Nephron (organoid): ENCODE results near the gene POU2F3.
A peak's percentile ranks its signal among the peaks of the same experiment; 100 is the strongest.

Experiments used
- H3K27ac Mint-ChIP-seq, 3 experiments: 2 replicates each; pipeline ENCODE4 v1.8.0; 2020; ENCODE audit warnings: mixed read lengths in 3 of 3, mild to moderate bottlenecking in 2 of 3, moderate library complexity in 1 of 3
- H3K27me3 Mint-ChIP-seq: 2 replicates; pipeline ENCODE4 v1.8.0; 2021; ENCODE audit warnings: low read depth, mild to moderate bottlenecking, moderate library complexity, mixed read lengths
- H3K36me3 Mint-ChIP-seq: 2 replicates; pipeline ENCODE4 v1.8.0; 2020; ENCODE audit warnings: low read depth, mixed read lengths
- H3K4me1 Mint-ChIP-seq: 2 replicates; pipeline ENCODE4 v1.8.0; 2020; ENCODE audit warnings: mixed read lengths
- H3K4me3 Mint-ChIP-seq, 3 experiments: 2 replicates each; pipeline ENCODE4 v1.8.0; 2020; ENCODE audit warnings: mild to moderate bottlenecking in 3 of 3, mixed read lengths in 3 of 3, moderate library complexity in 2 of 3
- H3K9me3 Mint-ChIP-seq: 2 replicates; pipeline ENCODE4 v1.8.0; 2020; ENCODE audit warnings: mixed read lengths
- TF ChIP-seq, protein P1 (sequence below), 3 experiments: fragments of 200-600 bp; sonication (generic); IDR thresholded peaks; one replicate each; pipeline ENCODE4 v1.5.0; 2021; ENCODE audit warnings: antibody characterized with exemption in 3 of 3; ENCODE audit not compliant: unreplicated experiment in 3 of 3

Gene POU2F3

DNA sequence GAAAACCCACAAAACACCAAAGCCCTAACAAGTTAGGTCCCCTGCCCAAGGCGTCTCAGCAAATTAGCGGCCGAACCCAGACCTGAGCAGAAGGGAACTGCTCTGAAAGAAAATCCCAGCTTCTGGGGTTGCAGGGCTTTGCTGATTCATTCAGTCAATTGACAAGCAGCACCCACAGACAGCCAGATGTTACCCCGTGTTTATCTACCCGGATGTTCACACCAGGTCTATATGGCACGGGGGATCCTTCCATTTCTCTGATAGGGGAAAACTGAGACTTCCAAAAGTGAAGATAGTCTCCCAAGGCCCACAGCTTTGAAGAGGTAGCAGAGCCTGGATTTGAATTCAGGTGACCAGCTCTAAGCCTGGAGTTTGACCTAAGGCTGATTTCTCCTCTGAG lies 43.1 kb upstream of the POU2F3 start:
- Mint-ChIP-seq H3K9me3 (no peaks in the 10 kb centered on the region), H3K27me3 (peaks cover 22% of the 10 kb centered on the region), H3K4me3 (peak overlapping the region in 1 of 3 experiments; percentile 26), H3K27ac (peak overlapping the region; percentile 94 to 99 (median 98)), H3K36me3 (no peaks in the 10 kb centered on the region), H3K4me1 (peaks cover 68% of the 10 kb centered on the region)
- TF ChIP-seq, protein P1, sequence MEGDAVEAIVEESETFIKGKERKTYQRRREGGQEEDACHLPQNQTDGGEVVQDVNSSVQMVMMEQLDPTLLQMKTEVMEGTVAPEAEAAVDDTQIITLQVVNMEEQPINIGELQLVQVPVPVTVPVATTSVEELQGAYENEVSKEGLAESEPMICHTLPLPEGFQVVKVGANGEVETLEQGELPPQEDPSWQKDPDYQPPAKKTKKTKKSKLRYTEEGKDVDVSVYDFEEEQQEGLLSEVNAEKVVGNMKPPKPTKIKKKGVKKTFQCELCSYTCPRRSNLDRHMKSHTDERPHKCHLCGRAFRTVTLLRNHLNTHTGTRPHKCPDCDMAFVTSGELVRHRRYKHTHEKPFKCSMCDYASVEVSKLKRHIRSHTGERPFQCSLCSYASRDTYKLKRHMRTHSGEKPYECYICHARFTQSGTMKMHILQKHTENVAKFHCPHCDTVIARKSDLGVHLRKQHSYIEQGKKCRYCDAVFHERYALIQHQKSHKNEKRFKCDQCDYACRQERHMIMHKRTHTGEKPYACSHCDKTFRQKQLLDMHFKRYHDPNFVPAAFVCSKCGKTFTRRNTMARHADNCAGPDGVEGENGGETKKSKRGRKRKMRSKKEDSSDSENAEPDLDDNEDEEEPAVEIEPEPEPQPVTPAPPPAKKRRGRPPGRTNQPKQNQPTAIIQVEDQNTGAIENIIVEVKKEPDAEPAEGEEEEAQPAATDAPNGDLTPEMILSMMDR (IDR thresholded peaks at IDR 0.05; ENCODE audit: unreplicated experiment in 3 of 3), result no peak

GRCh38 chr11:120197251-120197891 lies 42.6 kb upstream of the POU2F3 start:
- Mint-ChIP-seq H3K4me1 (peaks cover 63% of the 10 kb centered on the region), H3K27ac (peak overlapping the region; percentile 94 to 99 (median 98)), H3K4me3 (peak overlapping the region in 2 of 3 experiments; percentile 30 to 45), H3K9me3 (no peaks in the 10 kb centered on the region), H3K27me3 (peaks cover 22% of the 10 kb centered on the region), H3K36me3 (no peaks in the 10 kb centered on the region)
- TF ChIP-seq, protein P1 (IDR thresholded peaks at IDR 0.05; ENCODE audit: unreplicated experiment in 3 of 3), result no peak

DNA sequence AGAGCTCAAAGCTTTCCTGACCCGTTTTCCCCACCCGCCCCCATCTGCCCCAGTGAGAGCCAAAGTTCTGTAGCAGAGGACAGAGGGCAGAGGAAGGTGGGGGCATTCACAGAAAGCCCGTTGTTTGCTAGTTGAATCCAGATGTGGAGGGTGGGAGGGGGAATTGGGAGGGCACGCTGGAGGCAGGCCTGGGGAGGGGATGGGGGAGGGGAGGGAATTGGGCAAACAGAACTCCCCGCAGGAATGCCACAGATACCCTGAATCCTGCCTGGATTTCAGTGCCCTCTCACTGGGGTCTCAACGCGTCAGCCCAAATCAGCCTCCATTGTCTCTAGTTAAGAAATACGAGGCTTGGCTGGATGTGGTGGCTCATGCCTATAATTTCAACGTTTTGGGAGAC lies 42.0 kb upstream of the POU2F3 start:
- Mint-ChIP-seq H3K36me3 (no peaks in the 10 kb centered on the region), H3K4me1 (peaks cover 58% of the 10 kb centered on the region), H3K27ac (peak overlapping the region; percentile 92 to 99 (median 94)), H3K9me3 (no peaks in the 10 kb centered on the region), H3K27me3 (peaks cover 22% of the 10 kb centered on the region), H3K4me3 (no peak overlapping the region)
- TF ChIP-seq, protein P1 (IDR thresholded peaks at IDR 0.05; ENCODE audit: unreplicated experiment in 3 of 3), result no peak

DNA sequence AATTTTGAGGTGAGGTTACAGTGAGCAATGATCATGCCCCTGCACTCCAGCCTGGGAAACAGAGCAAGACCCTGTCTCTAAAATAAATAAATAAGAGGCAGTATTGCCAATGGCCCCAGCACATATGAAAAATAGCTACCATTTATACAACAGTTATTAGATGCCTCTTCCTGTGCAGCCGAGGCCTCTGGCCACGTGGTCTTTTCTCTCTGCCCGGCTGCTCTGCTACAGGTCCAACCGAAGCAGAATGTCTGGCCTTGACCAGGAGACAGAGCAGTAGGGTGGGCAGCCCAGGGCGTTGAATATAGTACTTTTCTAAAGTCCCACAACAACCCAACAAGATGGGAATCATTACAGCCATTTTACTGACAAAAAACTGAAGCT lies 41.5 kb upstream of the POU2F3 start:
- no peaks in the 10 kb centered on the region for H3K36me3 Mint-ChIP-seq

GRCh38 chr11:120198787-120199469 lies 41.0 kb upstream of the POU2F3 start:
- H3K27ac Mint-ChIP-seq, result peak overlapping the region; percentile 92 to 99 (median 94)
- no peaks in the 10 kb centered on the region for H3K9me3 Mint-ChIP-seq
- H3K4me3 Mint-ChIP-seq, result no peak overlapping the region
- peaks cover 51% of the 10 kb centered on the region for H3K4me1 Mint-ChIP-seq
- TF ChIP-seq, protein P1 (IDR thresholded peaks at IDR 0.05; ENCODE audit: unreplicated experiment in 3 of 3), result no peak
- peaks cover 19% of the 10 kb centered on the region for H3K27me3 Mint-ChIP-seq
- no peaks in the 10 kb centered on the region for H3K36me3 Mint-ChIP-seq

More for the DNA sequence above, 41.5 kb upstream of the POU2F3 start:
- Mint-ChIP-seq H3K27ac (peak overlapping the region; percentile 92 to 99 (median 94)), H3K4me3 (no peak overlapping the region), H3K27me3 (peaks cover 22% of the 10 kb centered on the region), H3K9me3 (no peaks in the 10 kb centered on the region), H3K4me1 (peaks cover 57% of the 10 kb centered on the region)
- TF ChIP-seq, protein P1 (IDR thresholded peaks at IDR 0.05; ENCODE audit: unreplicated experiment in 3 of 3), result no peak
